HEK293 (cell line): Measurements from ENCODE around the gene ZNF319.

Experiments
- CTCF ChIP-seq: fragments of 450-650 bp; formaldehyde crosslinking; IDR thresholded peaks from 2 replicates; pipeline ENCODE4 v1.5.1; 2016; ENCODE audit warnings: missing biosample characterization, missing genetic modification characterization
- REST ChIP-seq: fragments of 450-650 bp; formaldehyde crosslinking; IDR thresholded peaks from 2 replicates; pipeline ENCODE4 v1.5.1; 2016; ENCODE audit warnings: missing biosample characterization, missing genetic modification characterization
- SP3 ChIP-seq: fragments of 450-650 bp; formaldehyde crosslinking; IDR thresholded peaks from 2 replicates; pipeline ENCODE4 v1.5.1; 2016; ENCODE audit warnings: missing biosample characterization, missing genetic modification characterization
- TRIM28 ChIP-seq: IDR thresholded peaks from 2 replicates; pipeline ENCODE4 v1.6.1; 2011; ENCODE audit warnings: low read length, control low read depth, borderline replicate concordance
- ZIC2 ChIP-seq: fragments of 450-650 bp; formaldehyde crosslinking; IDR thresholded peaks from 2 replicates; pipeline ENCODE4 v1.5.1; 2016; ENCODE audit warnings: missing biosample characterization, missing genetic modification characterization
- ZNF239 ChIP-seq: fragments of 450-650 bp; formaldehyde crosslinking; IDR thresholded peaks from 2 replicates; pipeline ENCODE4 v1.5.1; 2016; ENCODE audit warnings: missing biosample characterization, missing genetic modification characterization
- ZNF292 ChIP-seq: fragments of 450-650 bp; formaldehyde crosslinking; IDR thresholded peaks from 2 replicates; pipeline ENCODE4 v1.5.1; 2016; ENCODE audit warnings: low read depth, missing biosample characterization, missing genetic modification characterization, borderline replicate concordance
- ZNF324 ChIP-seq: fragments of 450-650 bp; formaldehyde crosslinking; IDR thresholded peaks from 2 replicates; pipeline ENCODE4 v1.5.1; 2016; ENCODE audit warnings: missing biosample characterization, missing genetic modification characterization
- ZNF610 ChIP-seq: fragments of 450-650 bp; formaldehyde crosslinking; IDR thresholded peaks from 2 replicates; pipeline ENCODE4 v1.5.1; 2016; ENCODE audit warnings: missing biosample characterization, missing genetic modification characterization, borderline replicate concordance
- ZNF792 ChIP-seq: fragments of 450-650 bp; formaldehyde crosslinking; IDR thresholded peaks from 2 replicates; pipeline ENCODE4 v1.5.1; 2016; ENCODE audit warnings: missing biosample characterization, missing genetic modification characterization

GRCh38 chr16:57944970-57945739, 55.3 kb downstream of the ZNF319 start:
- TF ChIP-seq CTCF (tag by site-specific recombination) (no peak), ZNF610 (tag by site-specific recombination) (no peak), ZNF292 (tag by site-specific recombination) (no peak), ZIC2 (tag by site-specific recombination) (no peak), REST (no peak), SP3 (tag by site-specific recombination) (no peak), ZNF324 (no peak), TRIM28 (no peak), ZNF239 (tag by site-specific recombination) (no peak), ZNF792 (no peak)
